CD4-positive, alpha-beta T cell treated with Interferon alpha-2 for 1 hour (primary cell): Measurements from ENCODE around the gene ADH4.
"Not testable (repeated sequence)": the region's sequence is repeated elsewhere in the genome, so short reads cannot be mapped to it uniquely, and the experiment has no call there.

Source experiments
- DNase-seq, 2 donors: peaks; one replicate each; pipeline ENCODE4 v3.0.0-alpha.2; 2020 to 2022

ADH4 gene

GRCh38 chr4:99131378-99131777 is 12.7 kb downstream of the ADH4 start:
- no peak for DNase-seq

- no peak for DNase-seq
Measured at GRCh38 chr4:99126376-99126775, 17.7 kb downstream of the ADH4 start.

DNA sequence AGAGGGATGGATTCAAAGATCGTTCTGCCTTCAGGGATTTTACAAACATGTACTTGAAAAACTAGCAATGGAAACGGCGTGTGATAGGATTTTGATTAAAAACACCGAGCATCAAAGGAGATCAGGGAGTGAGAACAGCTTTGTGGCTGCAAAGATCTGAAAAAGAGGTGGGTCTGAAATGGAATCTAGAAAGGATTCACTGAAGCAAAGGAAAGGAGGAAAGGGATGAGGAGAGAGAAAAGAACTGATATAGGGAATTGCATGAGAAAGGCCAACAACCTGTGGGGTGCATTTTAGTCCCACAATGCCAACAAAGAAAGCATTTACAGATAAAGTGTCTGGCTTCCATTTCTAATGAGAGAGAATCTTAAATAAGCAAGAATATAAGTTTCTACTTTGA is 23.1 kb downstream of the ADH4 start:
- no peak for DNase-seq

GRCh38 chr4:99120501-99120900 is 23.6 kb downstream of the ADH4 start:
- DNase-seq: no peak

DNA sequence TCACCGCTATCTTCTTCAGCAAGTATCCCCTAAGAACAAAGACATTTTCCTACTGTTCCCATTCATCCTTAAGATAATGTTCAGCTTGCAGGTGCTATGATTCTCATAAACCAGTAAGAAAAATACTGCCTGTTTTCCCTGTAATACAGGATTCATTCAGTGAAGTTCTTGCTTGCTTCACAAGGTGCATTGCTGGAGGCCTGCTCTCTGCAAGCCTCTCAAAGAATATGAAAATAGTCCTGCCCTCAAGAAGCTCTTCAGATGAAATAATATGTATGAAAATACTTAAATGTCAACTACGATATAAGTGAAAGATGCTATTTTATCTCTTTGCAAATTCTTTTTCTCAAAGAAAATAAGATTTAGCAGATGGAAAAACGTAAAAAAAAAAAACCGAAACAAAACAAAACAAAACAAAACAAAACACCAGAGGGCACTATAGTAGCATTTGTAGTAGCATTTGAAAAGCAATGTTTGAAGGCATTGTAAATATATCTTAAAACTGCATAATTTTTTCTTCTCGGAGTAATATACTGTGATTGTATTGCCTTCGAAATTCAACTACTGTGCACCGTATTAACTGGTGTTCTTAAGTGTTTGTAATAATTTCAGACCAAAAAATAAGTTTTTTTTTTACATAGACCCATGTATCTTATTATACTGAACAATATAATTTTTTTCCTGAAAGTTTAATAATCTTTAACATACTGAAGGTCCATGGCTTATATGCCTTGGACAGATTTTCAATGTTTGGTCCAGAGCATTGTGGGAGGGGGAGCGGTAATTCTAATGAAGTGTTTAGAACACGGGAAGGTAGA is 26.0 kb downstream of the ADH4 start:
- DNase-seq: peak in 1 of 2 donors; percentile 18

DNA sequence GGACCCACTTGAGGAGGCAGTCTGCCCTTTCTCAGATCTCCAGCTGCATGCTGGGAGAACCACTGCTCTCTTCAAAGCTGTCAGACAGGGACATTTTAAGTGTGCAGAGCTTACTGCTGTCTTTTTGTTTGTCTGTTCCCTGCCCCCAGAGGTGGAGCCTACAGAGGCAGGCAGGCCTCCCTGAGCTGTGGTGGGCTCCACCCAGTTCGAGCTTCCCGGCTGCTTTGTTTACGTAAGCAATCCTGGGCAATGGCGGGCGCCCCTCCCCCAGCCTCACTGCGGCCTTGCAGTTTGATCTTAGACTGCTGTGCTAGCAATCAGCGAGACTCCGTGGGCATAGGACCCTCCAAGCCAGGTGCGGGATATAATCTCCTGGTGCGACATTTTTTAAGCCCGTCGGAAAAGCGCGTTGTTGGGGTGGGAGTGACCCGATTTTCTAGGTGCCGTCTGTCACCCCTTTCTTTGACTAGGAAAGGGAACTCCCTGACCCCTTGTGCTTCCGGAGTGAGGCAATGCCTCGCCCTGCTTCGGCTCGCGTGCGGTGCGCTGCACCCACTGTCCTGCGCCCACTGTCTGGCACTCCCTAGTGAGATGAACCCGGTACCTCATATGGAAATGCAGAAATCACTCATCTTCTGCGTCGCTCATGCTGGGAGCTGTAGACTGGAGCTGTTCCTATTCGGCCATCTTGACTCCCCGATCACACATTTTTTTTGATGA is 26.8 kb downstream of the ADH4 start:
- not testable (repeated sequence) for DNase-seq

DNA sequence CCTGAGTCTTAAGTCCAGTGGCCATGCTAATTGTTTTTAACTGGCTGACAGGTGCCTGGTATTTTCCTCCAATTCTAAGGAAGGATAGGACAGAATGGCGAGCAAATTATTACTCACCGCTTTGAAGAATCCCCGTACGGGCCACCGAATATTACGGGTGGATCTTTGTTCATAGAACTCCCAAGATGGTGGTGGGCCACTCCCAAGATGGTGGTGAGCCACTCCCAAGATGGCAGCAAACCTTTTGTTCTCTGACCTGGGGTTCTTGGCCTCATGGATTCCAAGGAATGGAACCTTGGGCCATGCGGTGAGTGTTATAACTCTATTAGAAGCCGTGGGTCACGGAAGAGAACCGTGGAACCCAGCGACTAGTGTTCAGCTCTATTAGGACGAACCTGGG is 34.8 kb downstream of the ADH4 start:
- DNase-seq: not testable (repeated sequence)

GRCh38 chr4:99104153-99104552 is 39.9 kb downstream of the ADH4 start:
- DNase-seq: no peak

DNA sequence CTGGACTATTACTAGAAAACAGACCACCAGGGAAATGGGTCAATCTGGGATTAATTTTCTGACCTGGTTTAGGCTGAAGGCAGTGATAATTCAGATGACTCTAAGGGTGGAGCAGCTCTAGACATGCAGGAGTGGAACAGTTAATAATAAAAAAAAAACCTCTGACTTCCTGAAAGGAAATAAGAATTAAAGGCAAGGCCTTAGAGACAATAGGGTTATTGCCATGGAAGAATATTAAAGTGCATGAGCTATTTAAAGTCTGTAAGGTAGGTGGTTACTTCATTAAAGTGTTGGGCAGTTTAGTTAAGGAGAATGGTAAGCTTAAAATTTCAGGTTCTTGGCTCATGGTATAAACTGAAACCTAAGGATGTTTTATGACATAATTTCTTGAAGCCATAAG is 40.9 kb downstream of the ADH4 start:
- no peak for DNase-seq

GRCh38 chr4:99102634-99103033 is 41.5 kb downstream of the ADH4 start:
- no peak for DNase-seq

DNA sequence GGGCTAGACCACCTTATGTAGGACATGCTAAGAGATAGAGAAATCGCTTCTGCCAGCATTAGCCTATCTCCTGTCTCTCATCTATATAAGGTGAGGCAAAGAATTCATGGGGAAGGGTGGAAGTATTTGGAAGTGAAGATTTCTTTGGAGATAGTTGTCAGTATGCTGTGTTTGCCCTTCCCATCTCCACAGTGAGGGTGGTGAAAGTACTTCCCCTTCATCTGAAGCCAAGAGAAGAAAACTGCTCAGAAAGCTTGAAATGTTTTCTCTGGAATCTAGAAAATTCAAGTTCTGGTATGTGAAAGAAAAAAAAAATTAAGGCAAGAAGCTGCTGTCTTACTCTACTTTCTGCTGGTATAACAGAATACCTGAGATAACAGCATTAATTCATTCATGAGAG is 43.2 kb downstream of the ADH4 start:
- DNase-seq: no peak

DNA sequence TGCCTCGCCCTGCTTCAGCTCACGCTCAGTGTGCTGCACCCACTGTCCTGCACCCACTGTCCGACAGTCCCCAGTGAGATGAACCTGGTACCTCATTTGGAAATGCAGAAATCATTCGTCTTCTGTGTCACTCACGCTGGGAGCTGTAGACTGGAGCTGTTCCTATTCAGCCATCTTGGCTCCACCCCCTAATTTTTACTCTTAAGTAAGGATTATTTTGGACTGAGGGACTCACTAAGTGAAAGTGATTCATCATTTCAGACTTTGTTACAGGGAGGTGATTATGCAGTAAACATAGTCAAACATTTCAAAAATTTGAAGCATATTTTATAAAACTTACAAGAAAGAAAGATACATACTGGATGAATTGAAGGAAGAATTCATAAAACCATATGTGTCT is 44.3 kb downstream of the ADH4 start:
- DNase-seq: not testable (repeated sequence)

- no peak for DNase-seq
Measured at GRCh38 chr4:99099311-99099710, 44.8 kb downstream of the ADH4 start.

DNA sequence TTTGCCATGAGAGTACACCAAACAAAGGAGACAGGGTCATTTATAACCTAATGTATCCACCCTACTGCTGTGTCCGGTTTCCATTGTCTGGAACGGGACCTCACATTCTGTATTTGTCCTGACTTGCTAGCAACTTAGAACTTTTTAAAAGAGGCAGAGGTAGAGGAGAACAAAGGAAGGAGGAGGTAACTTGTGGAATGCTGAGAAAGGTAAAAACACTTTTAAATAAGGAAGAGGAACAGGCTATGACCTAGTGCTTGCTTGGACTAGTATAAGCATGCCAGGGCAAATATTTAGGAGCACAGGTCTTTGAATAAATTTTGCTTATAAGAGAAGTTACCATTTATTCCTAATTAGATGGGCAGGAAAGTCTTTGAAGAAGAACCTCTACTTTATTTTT is 52.3 kb downstream of the ADH4 start:
- DNase-seq: not testable (repeated sequence)

- DNase-seq: no peak
Measured at GRCh38 chr4:99091216-99091575, 52.9 kb downstream of the ADH4 start.

DNA sequence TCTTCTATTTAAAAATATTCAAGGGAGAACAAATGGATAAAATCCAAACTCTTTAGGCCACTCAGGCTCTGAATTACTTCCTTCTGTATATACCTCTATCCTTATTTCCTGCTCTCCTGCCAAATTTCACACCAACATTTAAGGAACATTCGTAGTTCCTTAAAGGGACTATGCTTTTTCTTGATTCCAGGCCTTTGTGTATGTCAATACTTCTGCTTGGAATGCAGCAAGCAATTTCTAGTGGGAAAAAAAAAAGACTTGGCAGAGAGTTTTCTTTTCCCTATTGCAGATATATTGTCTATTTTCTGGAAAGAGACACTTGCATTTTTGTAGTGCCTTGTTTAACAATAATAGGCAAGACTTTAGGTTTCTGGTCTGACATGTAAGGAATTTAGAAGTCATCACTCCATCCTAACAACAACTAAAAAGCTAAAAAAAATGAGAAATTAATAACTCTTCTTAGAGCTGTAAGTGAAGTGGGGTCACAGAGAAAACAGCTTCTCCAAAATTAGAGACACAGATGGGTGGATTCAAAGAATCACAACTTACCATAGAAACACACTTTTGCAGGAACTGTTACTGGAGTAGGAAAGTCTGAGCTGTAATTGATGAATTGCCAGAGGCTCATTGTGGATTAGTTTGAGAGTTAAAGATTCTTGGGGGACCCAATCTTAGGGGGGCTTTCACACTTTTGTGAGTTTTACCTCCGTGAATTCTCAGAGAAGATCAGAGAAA is 53.4 kb downstream of the ADH4 start:
- no peak for DNase-seq

GRCh38 chr4:99088481-99089365 is 55.4 kb downstream of the ADH4 start, which contains the start of gene ADH5:
Gene ADH5 (minus strand): TSS chr4:99088788. CDS start chr4:99088700, 88 bp downstream.
- peak; percentile 84 to 89 for DNase-seq

DNA sequence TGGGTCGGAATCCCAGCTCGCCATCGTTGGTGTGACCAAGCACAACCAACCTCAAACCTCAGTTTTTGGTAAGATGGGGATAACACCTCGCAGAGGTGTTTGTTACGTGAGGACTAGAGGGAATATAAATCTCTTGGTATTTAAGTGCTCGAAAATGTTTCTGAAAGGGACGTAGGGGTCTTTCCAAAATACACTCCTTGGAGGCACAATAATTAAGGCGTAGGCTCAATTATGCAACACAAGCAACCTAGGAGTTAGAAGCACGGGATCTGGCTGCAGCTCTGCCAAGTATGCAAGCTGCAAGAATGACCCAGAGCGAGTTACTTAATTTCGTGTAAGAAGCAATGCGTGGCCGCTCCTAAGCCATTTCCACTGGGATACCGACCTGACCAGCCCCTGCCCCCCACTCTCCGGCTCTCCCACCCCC is 56.1 kb downstream of the ADH4 start:
- peak in 1 of 2 donors; percentile 26 for DNase-seq

GRCh38 chr4:99084595-99084994 is 59.5 kb downstream of the ADH4 start:
- DNase-seq: no peak

- DNase-seq: no peak
Measured at GRCh38 chr4:99082192-99082591, 61.9 kb downstream of the ADH4 start.

GRCh38 chr4:99080869-99081268 is 63.2 kb downstream of the ADH4 start:
- DNase-seq: not testable (repeated sequence)

- DNase-seq: no peak
Measured at GRCh38 chr4:99079625-99080295, 64.3 kb downstream of the ADH4 start.
